ENCODE data around the gene SIPA1L3. TPM values are rescaled to one million over a fixed set of nuclear protein-coding genes. Genes with fewer than 3 reads are reported as not detected.

SIPA1L3 gene
- total and polyA plus RNA-seq, 9 of the 15 experiments (the other 6 are each of a cell fraction or from before 2014, with no cell fraction given) = 0.01 to 6.1 (median 2.5) TPM

GRCh38 chr19:37943480-37943879 lies 36.5 kb downstream of the SIPA1L3 start (continued):
- peak; percentile 83 for TF ChIP-seq TAL1 (IDR thresholded peaks at IDR 0.05)

- BruUV-seq (replicated peaks) = no TSS peak
- TF ChIP-seq SIX5 (IDR thresholded peaks at IDR 0.05; ENCODE audit: borderline replicate concordance in 1 of 2, insufficient read depth in 1 of 2, low read depth in 1 of 2, low read length in 2 of 2) = no peak
- TF ChIP-seq ZNF707 (CRISPR knock-in tag; conservative IDR thresholded peaks at IDR 0.05) = no peak
- TF ChIP-seq BRD4 (IDR thresholded peaks at IDR 0.05) = no peak
- no peak for TF ChIP-seq BMI1 (IDR thresholded peaks at IDR 0.05; ENCODE audit: low read length)
- no peak for TF ChIP-seq PATZ1 (CRISPR knock-in tag; IDR thresholded peaks at IDR 0.05; ENCODE audit: borderline replicate concordance)
- no peak for TF ChIP-seq NBN (IDR thresholded peaks at IDR 0.05; ENCODE audit: low read depth)
- TF ChIP-seq ZNF121 (CRISPR knock-in tag; conservative IDR thresholded peaks at IDR 0.05) = peak; percentile 30; the same call in 1 of the 2 replicates
- no peak for TF ChIP-seq FOXK2 (conservative IDR thresholded peaks at IDR 0.05 in 1 of 2, IDR thresholded peaks at IDR 0.05 in 1 of 2; ENCODE audit: low read depth in 2 of 2)
- FAIRE-seq = no peak
- WGBS (ENCODE audit: insufficient coverage, low coverage, missing lambda C conversion rate) = 62% methylated on average over 6 of the region's 6 CpGs
- ChIA-PET CTCF (ENCODE audit: low intra/inter-chr PET ratio) (no interaction called here), POLR2A (no interaction called here)
- Histone ChIP-seq H4K20me1 (replicated peaks; ENCODE audit: control insufficient read depth, insufficient read depth, low read length) (no peaks in the 10 kb centered on the region; the same call in 1 of the 2 replicates), H3K36me3 (ENCODE audit: control insufficient read depth, insufficient read depth, low read length) (no peaks in the 10 kb centered on the region), H3K9ac (ENCODE audit: insufficient read depth in 1 of 2, low read depth in 2 of 2, low read length in 2 of 2) (no peak overlapping the region), H2AFZ (ENCODE audit: low read depth, low read length) (no peak overlapping the region), H3K9me1 (ENCODE audit: control insufficient read depth, insufficient read depth, low read length) (no peaks in the 10 kb centered on the region), H3K27me3 (ENCODE audit: control insufficient read depth in 2 of 2, insufficient read depth in 2 of 2, low read length in 2 of 2) (peaks cover 0 to 5% of the 10 kb centered on the region in 2 experiments; a peak in 1 of 5 replicates), H3K27ac (ENCODE audit: extremely low read depth, low read depth, low read length) (no peak overlapping the region), H3K4me1 (replicated peaks in 1 of 2; ENCODE audit: control insufficient read depth in 2 of 2, insufficient read depth in 2 of 2, low read length in 2 of 2) (peaks cover 10 to 11% of the 10 kb centered on the region in 2 experiments; a peak in 3 of 5 replicates), H3K9me3 (replicated peaks; ENCODE audit: control insufficient read depth, insufficient read depth, low read depth, low read length) (no peaks in the 10 kb centered on the region), H3K4me2 (ENCODE audit: insufficient read depth, low read length) (no peak overlapping the region), H3K79me2 (ENCODE audit: control insufficient read depth, insufficient read depth, low read length) (no peaks in the 10 kb centered on the region), H3K4me3 (no peak overlapping the region)
- ATAC-seq = no peak
- in situ Hi-C loops (cut with MboI) = no loop called here
- intact Hi-C loops (cut with micrococcal nuclease) = no loop called here
- DNase-seq (ENCODE audit: extremely low read depth in 1 of 4, low spot score in 3 of 4) = no peak
Observed at GRCh38 chr19:37946132-37946531, 39.1 kb downstream of the SIPA1L3 start.

All from K562 (cell line).